HCT116 (cell line): ENCODE results near the gene DPP6.

Experiments used
- JUND ChIP-seq: IDR thresholded peaks from 2 replicates; pipeline ENCODE4 v1.6.1; 2012
- TCF7L2 ChIP-seq: IDR thresholded peaks from 2 replicates; pipeline ENCODE4 v1.7.0; 2011; ENCODE audit warnings: borderline replicate concordance, inconsistent platforms; ENCODE audit not compliant: insufficient read depth, insufficient read length; ENCODE audit errors: extremely low read depth
- TF ChIP-seq, protein P1 (sequence below), 3 experiments: fragments of 200-600 bp in 1 of 3; sonication (generic) in 1 of 3; IDR thresholded peaks in 2 of 3; conservative IDR thresholded peaks in 1 of 3; 2 replicates each; pipeline ENCODE4 v1.5.1; 2012 to 2017; ENCODE audit warnings: low read depth in 2 of 3, low read length in 2 of 3, antibody characterized with exemption in 1 of 3, borderline replicate concordance in 1 of 3, control low read depth in 1 of 3, mild to moderate bottlenecking in 1 of 3, mixed read lengths in 1 of 3, mixed run types in 1 of 3, moderate library complexity in 1 of 3; ENCODE audit not compliant: insufficient read depth in 1 of 3

- TF ChIP-seq, protein P1, sequence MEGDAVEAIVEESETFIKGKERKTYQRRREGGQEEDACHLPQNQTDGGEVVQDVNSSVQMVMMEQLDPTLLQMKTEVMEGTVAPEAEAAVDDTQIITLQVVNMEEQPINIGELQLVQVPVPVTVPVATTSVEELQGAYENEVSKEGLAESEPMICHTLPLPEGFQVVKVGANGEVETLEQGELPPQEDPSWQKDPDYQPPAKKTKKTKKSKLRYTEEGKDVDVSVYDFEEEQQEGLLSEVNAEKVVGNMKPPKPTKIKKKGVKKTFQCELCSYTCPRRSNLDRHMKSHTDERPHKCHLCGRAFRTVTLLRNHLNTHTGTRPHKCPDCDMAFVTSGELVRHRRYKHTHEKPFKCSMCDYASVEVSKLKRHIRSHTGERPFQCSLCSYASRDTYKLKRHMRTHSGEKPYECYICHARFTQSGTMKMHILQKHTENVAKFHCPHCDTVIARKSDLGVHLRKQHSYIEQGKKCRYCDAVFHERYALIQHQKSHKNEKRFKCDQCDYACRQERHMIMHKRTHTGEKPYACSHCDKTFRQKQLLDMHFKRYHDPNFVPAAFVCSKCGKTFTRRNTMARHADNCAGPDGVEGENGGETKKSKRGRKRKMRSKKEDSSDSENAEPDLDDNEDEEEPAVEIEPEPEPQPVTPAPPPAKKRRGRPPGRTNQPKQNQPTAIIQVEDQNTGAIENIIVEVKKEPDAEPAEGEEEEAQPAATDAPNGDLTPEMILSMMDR (IDR thresholded peaks at IDR 0.05 in 2 of 3, conservative IDR thresholded peaks at IDR 0.05 in 1 of 3; ENCODE audit: borderline replicate concordance in 1 of 3, insufficient read depth in 1 of 3, low read depth in 2 of 3, low read length in 2 of 3) = no peak
- TF ChIP-seq JUND (no peak), TCF7L2 (no peak)
These were observed 792.8 kb downstream of the DPP6 start for GRCh38 chr7:154844955-154845354.
